ENCODE measurements around the gene KDM4D. TPM values are rescaled to one million over a fixed set of nuclear protein-coding genes. Genes with fewer than 3 reads are reported as not detected.

Gene KDM4D
- total and polyA plus RNA-seq, 2 of the 4 experiments (the other 2 are of a cell fraction), result 0.90 to 1.1 TPM

DNA sequence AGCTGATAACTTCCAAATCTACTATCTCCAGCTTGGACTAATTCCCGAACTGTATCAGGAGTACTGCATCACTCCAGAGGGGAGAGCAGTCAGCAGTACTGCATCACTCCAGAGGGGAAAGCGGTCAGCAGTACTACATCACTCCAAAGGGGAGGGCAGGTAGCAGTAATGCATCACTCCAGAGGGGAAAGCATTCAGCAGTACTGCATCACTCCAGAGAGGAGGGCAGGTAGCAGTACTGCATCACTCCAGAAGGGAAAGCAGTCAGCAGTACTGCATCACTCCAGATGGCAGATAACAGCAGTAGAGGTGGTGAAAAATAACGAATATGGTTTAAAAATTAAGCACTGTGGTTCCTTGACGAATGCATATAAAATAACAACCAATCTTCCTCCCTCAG is 8.6 kb upstream of the KDM4D start:
- no TSS peak for BruUV-seq (replicated peaks)
- intact Hi-C loops (cut with micrococcal nuclease), result loop anchor here (5.0 kb wide), 2 partner anchors 88 to 198 kb away; partner anchors contain the start of gene AMOTL1
- H3K18ac ChIP-seq (ENCODE audit: low read depth, low read length), result no peak overlapping the region
- no peaks in the 10 kb centered on the region for H3K9me1 ChIP-seq (ENCODE audit: insufficient read depth, low read length)
- H3K14ac ChIP-seq (replicated peaks; ENCODE audit: low read depth, low read length), result no peak overlapping the region
- dilution Hi-C loops (cut with HindIII; ENCODE audit: low sequenced_read_pairs, unreplicated experiment), result no loop called here
- H2AFZ ChIP-seq (replicated peaks; ENCODE audit: low read length, poor library complexity), result no peak overlapping the region
- H2BK120ac ChIP-seq (ENCODE audit: low read depth, low read length), result no peak overlapping the region
- no peak overlapping the region for H3K4ac ChIP-seq (ENCODE audit: low read depth, low read length)
- H2BK20ac ChIP-seq (ENCODE audit: low read depth, low read length), result no peak overlapping the region
- H3K4me1 ChIP-seq (ENCODE audit: control insufficient read depth, insufficient read depth, low read length), result no peaks in the 10 kb centered on the region
- H3K36me3 ChIP-seq (ENCODE audit: control insufficient read depth, insufficient read depth, low read length), result peaks cover 27% of the 10 kb centered on the region
- no peaks in the 10 kb centered on the region for H3K9me3 ChIP-seq (ENCODE audit: control insufficient read depth, insufficient read depth, low read length)
- no peaks in the 10 kb centered on the region for H3K27me3 ChIP-seq (ENCODE audit: control insufficient read depth, insufficient read depth, low read length)
- no peak overlapping the region for H3K23ac ChIP-seq (ENCODE audit: low read depth, low read length)
- H2AK5ac ChIP-seq (ENCODE audit: low read depth, low read length), result no peak overlapping the region
- no peak overlapping the region for H2BK5ac ChIP-seq (ENCODE audit: low read depth, low read length, poor library complexity, severe bottlenecking)
- H4K8ac ChIP-seq (ENCODE audit: low read depth in 2 of 2, low read length in 2 of 2), result no peak overlapping the region
- no peak overlapping the region for H3K4me3 ChIP-seq (ENCODE audit: insufficient read depth, low read depth, low read length)
- peaks cover 0 to 12% of the 10 kb centered on the region in 2 experiments; a peak in 2 of 4 replicates for H3K79me1 ChIP-seq (ENCODE audit: low read depth in 1 of 2, low read length in 2 of 2)
- no peak for TF ChIP-seq BHLHE40 (IDR thresholded peaks at IDR 0.05; ENCODE audit: low read depth, low read length)
- no peak for TF ChIP-seq MXI1 (IDR thresholded peaks at IDR 0.05; ENCODE audit: borderline replicate concordance, low read depth, low read length)
- TF ChIP-seq CEBPB (IDR thresholded peaks at IDR 0.05; ENCODE audit: low read depth, low read length), result no peak
- TF ChIP-seq SMC3 (IDR thresholded peaks at IDR 0.05; ENCODE audit: low read depth, low read length), result no peak
- no peak for TF ChIP-seq CHD1 (IDR thresholded peaks at IDR 0.05; ENCODE audit: low read depth, low read length)
- TF ChIP-seq, protein P1, sequence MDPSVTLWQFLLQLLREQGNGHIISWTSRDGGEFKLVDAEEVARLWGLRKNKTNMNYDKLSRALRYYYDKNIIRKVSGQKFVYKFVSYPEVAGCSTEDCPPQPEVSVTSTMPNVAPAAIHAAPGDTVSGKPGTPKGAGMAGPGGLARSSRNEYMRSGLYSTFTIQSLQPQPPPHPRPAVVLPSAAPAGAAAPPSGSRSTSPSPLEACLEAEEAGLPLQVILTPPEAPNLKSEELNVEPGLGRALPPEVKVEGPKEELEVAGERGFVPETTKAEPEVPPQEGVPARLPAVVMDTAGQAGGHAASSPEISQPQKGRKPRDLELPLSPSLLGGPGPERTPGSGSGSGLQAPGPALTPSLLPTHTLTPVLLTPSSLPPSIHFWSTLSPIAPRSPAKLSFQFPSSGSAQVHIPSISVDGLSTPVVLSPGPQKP (IDR thresholded peaks at IDR 0.05; ENCODE audit: borderline replicate concordance, low read depth, low read length), result no peak
- no peak for TF ChIP-seq MAFK (IDR thresholded peaks at IDR 0.05; ENCODE audit: low read depth, low read length)
- TF ChIP-seq FOS (IDR thresholded peaks at IDR 0.05; ENCODE audit: low read depth, low read length), result no peak
- TF ChIP-seq RCOR1 (IDR thresholded peaks at IDR 0.05; ENCODE audit: insufficient replicate concordance, low read length), result no peak
- no peak for TF ChIP-seq MAZ (IDR thresholded peaks at IDR 0.05; ENCODE audit: borderline replicate concordance, low read depth, low read length)
- TF ChIP-seq RFX5 (IDR thresholded peaks at IDR 0.05; ENCODE audit: low read depth, low read length), result no peak
- no peak for TF ChIP-seq NFE2L2 (IDR thresholded peaks at IDR 0.05; ENCODE audit: low read depth, low read length)
- TF ChIP-seq RAD21 (IDR thresholded peaks at IDR 0.05; ENCODE audit: low read length), result no peak
- TF ChIP-seq POLR2A (IDR thresholded peaks at IDR 0.05; ENCODE audit: low read depth, low read length), result no peak
- TF ChIP-seq, protein P2, sequence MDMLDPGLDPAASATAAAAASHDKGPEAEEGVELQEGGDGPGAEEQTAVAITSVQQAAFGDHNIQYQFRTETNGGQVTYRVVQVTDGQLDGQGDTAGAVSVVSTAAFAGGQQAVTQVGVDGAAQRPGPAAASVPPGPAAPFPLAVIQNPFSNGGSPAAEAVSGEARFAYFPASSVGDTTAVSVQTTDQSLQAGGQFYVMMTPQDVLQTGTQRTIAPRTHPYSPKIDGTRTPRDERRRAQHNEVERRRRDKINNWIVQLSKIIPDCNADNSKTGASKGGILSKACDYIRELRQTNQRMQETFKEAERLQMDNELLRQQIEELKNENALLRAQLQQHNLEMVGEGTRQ (IDR thresholded peaks at IDR 0.05; ENCODE audit: low read depth, low read length), result no peak
- TF ChIP-seq, protein P3, sequence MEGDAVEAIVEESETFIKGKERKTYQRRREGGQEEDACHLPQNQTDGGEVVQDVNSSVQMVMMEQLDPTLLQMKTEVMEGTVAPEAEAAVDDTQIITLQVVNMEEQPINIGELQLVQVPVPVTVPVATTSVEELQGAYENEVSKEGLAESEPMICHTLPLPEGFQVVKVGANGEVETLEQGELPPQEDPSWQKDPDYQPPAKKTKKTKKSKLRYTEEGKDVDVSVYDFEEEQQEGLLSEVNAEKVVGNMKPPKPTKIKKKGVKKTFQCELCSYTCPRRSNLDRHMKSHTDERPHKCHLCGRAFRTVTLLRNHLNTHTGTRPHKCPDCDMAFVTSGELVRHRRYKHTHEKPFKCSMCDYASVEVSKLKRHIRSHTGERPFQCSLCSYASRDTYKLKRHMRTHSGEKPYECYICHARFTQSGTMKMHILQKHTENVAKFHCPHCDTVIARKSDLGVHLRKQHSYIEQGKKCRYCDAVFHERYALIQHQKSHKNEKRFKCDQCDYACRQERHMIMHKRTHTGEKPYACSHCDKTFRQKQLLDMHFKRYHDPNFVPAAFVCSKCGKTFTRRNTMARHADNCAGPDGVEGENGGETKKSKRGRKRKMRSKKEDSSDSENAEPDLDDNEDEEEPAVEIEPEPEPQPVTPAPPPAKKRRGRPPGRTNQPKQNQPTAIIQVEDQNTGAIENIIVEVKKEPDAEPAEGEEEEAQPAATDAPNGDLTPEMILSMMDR (conservative IDR thresholded peaks at IDR 0.05; ENCODE audit: low read depth, low read length), result no peak
- in situ Hi-C loops (cut with MboI; ENCODE audit: low sequenced_read_pairs), result no loop called here
- ChIA-PET CTCF (interaction anchor here (0.5 to 1.0 kb wide), 2 partner anchors 11 to 342 kb away, joined by 3 to 7 read pairs; no protein-coding TSS in a partner anchor), POLR2A (ENCODE audit: unreplicated experiment) (no interaction called here)
- ATAC-seq (ENCODE audit: low read depth), result no peak
- H3K56ac ChIP-seq (ENCODE audit: extremely low read depth, insufficient read depth, low read length), result no peak overlapping the region
- H3K9ac ChIP-seq (ENCODE audit: low read depth, low read length), result no peak overlapping the region
- no peak overlapping the region for H3K27ac ChIP-seq (ENCODE audit: insufficient read depth, low read length)
- no peak overlapping the region for H3K4me2 ChIP-seq (ENCODE audit: low read depth, low read length)
- no peak for DNase-seq
- no CpG with 5 or more reads among the region's 4 CpGs for WGBS, 2 experiments (ENCODE audit: extremely low coverage in 2 of 2, insufficient read length in 1 of 2)
- H4K20me1 ChIP-seq (ENCODE audit: insufficient read depth, low read length), result no peaks in the 10 kb centered on the region
- H4K91ac ChIP-seq (ENCODE audit: insufficient read depth, low read depth, low read length), result no peak overlapping the region
- H2BK15ac ChIP-seq (ENCODE audit: low read depth, low read length), result no peak overlapping the region
- no peak overlapping the region for H2AK9ac ChIP-seq (replicated peaks; ENCODE audit: low read depth, low read length, poor library complexity)
- H4K5ac ChIP-seq (ENCODE audit: low read depth, low read length), result no peak overlapping the region
